SIG-M5 treated with dmso at 0.1 percent for 504 hours (cell line): ENCODE data around the gene MICAL1.
"Not testable (repeated sequence)": the region's sequence is repeated elsewhere in the genome, so short reads cannot be mapped to it uniquely, and the experiment has no call there.

Experiments
- DNase-seq: peaks from one replicate; lab custom pipeline; 2025; ENCODE audit not compliant: unreplicated experiment; lab: John Stamatoyannopoulos, UW

MICAL1 gene

DNA sequence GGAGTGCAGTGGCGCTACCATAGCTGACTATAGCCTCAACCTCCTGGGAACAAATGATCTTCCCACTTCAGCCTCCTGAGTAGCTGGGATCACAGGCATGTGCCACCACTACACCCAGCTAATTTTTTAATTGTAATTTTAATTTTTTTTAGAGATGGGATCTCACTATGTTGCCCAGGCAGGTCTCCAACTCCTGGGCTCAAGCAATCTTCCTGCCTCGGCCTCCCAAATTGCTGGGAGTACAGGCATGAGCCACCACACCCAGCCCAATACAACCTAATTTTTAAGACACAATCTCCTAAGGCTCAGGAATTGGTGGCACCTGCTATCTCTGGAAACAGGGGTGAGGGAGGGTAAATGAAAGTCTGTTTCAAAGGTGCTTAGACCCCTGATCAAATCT lies 21.6 kb upstream of the MICAL1 start:
- DNase-seq = no peak

GRCh38 chr6:109475625-109476024 lies 20.1 kb upstream of the MICAL1 start:
- no peak for DNase-seq

- DNase-seq = no peak
Measured at GRCh38 chr6:109474995-109475394, 19.4 kb upstream of the MICAL1 start.

DNA sequence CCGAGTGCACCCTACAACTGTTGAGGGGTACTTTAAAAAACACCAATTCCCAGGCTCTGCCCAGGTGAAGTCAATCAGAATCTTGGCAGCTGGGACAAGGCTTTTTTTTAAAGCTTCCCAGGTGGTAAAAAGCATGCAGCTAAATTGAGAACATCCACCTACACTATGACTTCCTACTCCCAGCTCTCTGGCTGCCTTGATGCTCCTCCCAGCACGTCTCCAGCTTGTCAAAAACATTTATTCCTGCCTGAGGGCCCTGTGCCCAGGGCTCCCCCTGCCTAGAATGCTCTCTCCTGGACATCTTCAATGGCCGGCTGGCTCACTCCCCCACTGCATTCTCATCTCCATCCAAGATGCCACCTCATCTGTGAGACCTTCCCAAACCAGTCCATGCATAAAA lies 17.5 kb upstream of the MICAL1 start:
- no peak for DNase-seq

- DNase-seq = peak; percentile 24
Measured at GRCh38 chr6:109472132-109472995, 16.8 kb upstream of the MICAL1 start.

GRCh38 chr6:109471105-109471810 lies 15.7 kb upstream of the MICAL1 start:
- no peak for DNase-seq

GRCh38 chr6:109469591-109470189 lies 14.1 kb upstream of the MICAL1 start:
- no peak for DNase-seq

- DNase-seq = no peak
Measured at GRCh38 chr6:109467696-109468095, 12.1 kb upstream of the MICAL1 start.

- no peak for DNase-seq
Measured at GRCh38 chr6:109466212-109466923, 10.8 kb upstream of the MICAL1 start.

GRCh38 chr6:109465772-109466171 lies 10.2 kb upstream of the MICAL1 start:
- no peak for DNase-seq

GRCh38 chr6:109461733-109462526 lies 6.4 kb upstream of the MICAL1 start:
- no peak for DNase-seq

GRCh38 chr6:109461205-109461604 lies 5.6 kb upstream of the MICAL1 start:
- not testable (repeated sequence) for DNase-seq

- DNase-seq = no peak
Measured at GRCh38 chr6:109460161-109460829, 4.7 kb upstream of the MICAL1 start.

- peak; percentile 69 for DNase-seq
Measured at GRCh38 chr6:109458774-109459531, 3.4 kb upstream of the MICAL1 start.

- DNase-seq = no peak
Measured at GRCh38 chr6:109457562-109457996, 2.0 kb upstream of the MICAL1 start.

DNA sequence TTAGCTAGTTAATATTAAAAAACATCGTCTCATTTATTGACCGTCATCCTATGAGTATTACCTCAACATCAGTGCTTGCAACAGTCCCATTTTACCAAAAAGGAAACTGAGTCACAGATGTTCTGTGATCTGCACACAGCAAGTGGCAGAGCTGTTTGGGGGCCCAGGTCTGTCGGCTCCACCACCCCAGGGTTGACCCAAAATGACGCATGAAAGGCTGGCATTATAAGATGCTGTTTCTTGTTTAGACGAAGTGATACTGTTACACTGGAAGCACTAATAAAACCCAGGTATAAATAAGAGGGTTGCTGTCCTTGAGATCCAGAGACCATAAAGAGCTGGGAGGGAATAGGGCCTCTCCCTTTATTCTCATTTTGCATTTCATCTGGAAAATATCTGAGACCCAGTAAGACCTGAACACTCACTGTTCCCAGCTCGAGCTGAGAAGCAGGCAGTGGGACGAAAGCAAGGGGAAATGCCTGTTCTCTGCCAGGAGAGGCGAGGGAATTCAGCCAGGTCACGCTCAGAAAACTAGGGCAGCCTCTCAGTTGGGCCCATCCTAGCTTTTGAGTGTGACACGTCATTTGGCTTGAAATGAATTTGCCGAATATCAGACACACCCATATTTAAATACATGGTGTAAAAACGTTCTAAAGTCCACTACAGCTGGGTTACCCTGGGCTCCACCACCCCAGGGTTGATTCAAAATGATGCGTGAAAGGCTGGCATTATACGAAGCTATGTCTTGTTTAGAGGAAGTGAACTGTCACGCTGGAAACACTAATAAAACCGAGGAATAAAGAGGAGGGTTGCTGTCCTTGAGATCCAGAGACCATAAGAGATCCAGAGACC lies 1.4 kb upstream of the MICAL1 start:
- no peak for DNase-seq

- DNase-seq = no peak
Measured at GRCh38 chr6:109456111-109456583, 575 bp upstream of the MICAL1 start.
